Adrenal gland (tissue), 12 donors: Measurements from ENCODE around the gene PMS2. TPM values are rescaled to one million over a fixed set of nuclear protein-coding genes. Genes with fewer than 3 reads are reported as not detected.

Experiments used
- DNase-seq, 7 donors: peaks; one replicate each; pipeline ENCODE4 v3.0.0-alpha.2; 2019 to 2020
- H3K27ac ChIP-seq, 5 donors: fragments of 200-600 bp; sonication (generic) in 4 of 5; 1 replicate in 3 of 5; 2 replicates in 2 of 5; pipeline versions ENCODE4 v1.5.1 to v1.8.0; 2016 to 2020; ENCODE audit warnings: mild to moderate bottlenecking in 1 of 5
- H3K27me3 ChIP-seq: fragments of 200-600 bp; 2 replicates; pipeline ENCODE4 v1.8.0; 2021
- H3K36me3 ChIP-seq, 2 donors: fragments of 200-600 bp; replicated peaks in 1 of 2; 1 replicate in 1 of 2; 2 replicates in 1 of 2; pipeline versions ENCODE4 v1.5.1 to v1.8.0; 2018 to 2022
- H3K4me1 ChIP-seq, 2 donors: fragments of 200-600 bp; replicated peaks in 1 of 2; 1 replicate in 1 of 2; 2 replicates in 1 of 2; pipeline versions ENCODE4 v1.5.1 to v1.8.0; 2018 to 2021
- H3K4me3 ChIP-seq, 4 donors: fragments of 200-600 bp; sonication (generic) in 3 of 4; one replicate each; pipeline ENCODE4 v1.5.1; 2016 to 2018
- H3K9me3 ChIP-seq, 3 donors: fragments of 200-600 bp; sonication (generic) in 1 of 3; replicated peaks in 1 of 3; 1 replicate in 2 of 3; 2 replicates in 1 of 3; pipeline versions ENCODE4 v1.5.1 to v1.8.0; 2016 to 2021
- CTCF ChIP-seq, 6 experiments: fragments of 450-650 bp in 4 of 6; fragments of 200-600 bp in 2 of 6; sonication (generic) in 1 of 6; IDR thresholded peaks; 1 replicate in 5 of 6; 2 replicates in 1 of 6; pipeline versions ENCODE4 v1.5.1 to v1.8.0; 2016 to 2021; ENCODE audit warnings: antibody characterized with exemption in 6 of 6, mild to moderate bottlenecking in 2 of 6, moderate library complexity in 1 of 6
- POLR2A ChIP-seq, 2 donors: fragments of 450-650 bp; IDR thresholded peaks; one replicate each; pipeline ENCODE4 v1.6.1; 2017; ENCODE audit warnings: antibody characterized with exemption in 2 of 2, mild to moderate bottlenecking in 2 of 2, moderate library complexity in 1 of 2
- WGBS, 4 donors: extraction: QIAGEN DNeasy Blood & Tissue Kit in 2 of 4; methylation state at CpG; one replicate each; pipeline versions ENCODE4 v1.1.5 to v1.1.7; 2013 to 2017; 5-methylcytosine and 5-hydroxymethylcytosine counted together
- intact Hi-C, 2 donors: fragments of 100-400 bp; cut with DNase I; formaldehyde crosslinking; loops; one replicate each; pipeline versions ENCODE4 v1.14.1 to v1.15.0; 2022 to 2023
- polyA plus RNA-seq, 3 donors: library from polyadenylated mRNA; stranded (reverse); fragments of 200-250 nt in 2 of 3; fragments of 350-450 nt in 1 of 3; fragmentation: Illumina TruSeq in 1 of 3; extraction: RNeasy Lipid Tissue Mini Kit (QIAGEN cat#74804) in 1 of 3; gene quantifications; one replicate each; pipeline ENCODE4 v1.2.3, GENCODE V29; 2013 to 2014
- total RNA-seq, 9 donors: library from RNA; depleted of rRNA in 4 of 9; stranded (reverse); fragments of >200 nt in 4 of 9; fragments of 120-200 nt in 1 of 9; fragmentation: NEBNext Ultra II Directional in 1 of 9; extraction: Animal tissue kit (Norgen Biotek cat#: 25700) in 1 of 9; gene quantifications; one replicate each; pipeline versions ENCODE4 v1.1.0 to v1.2.4, GENCODE V29; 2013 to 2023
- donor health status: healthy with polysubstance abuse.
- donor health status: Bipolar disorder and iron deficiency.
- donor health status: DM: yes; HTN: yes; CAD: no.
- donor health status: DM: no; HTN: no; CAD: no.
- donor health status: DM: no; HTN: no; CAD: no.
- donor health status: DM: yes; HTN: yes; CAD: no.

The PMS2 gene
- total and polyA plus RNA-seq, 12 donors, result 4.7 to 18.0 (median 13.7) TPM

- 84 to 93% (median 87%) methylated on average over 7 of the region's 7 CpGs for WGBS, 4 donors
- H3K9me3 ChIP-seq, result no peaks in the 10 kb centered on the region
- H3K27me3 ChIP-seq, result no peaks in the 10 kb centered on the region
- peaks cover 0 to 92% of the 10 kb centered on the region in 2 donors for H3K36me3 ChIP-seq
- TF ChIP-seq POLR2A (IDR thresholded peaks at IDR 0.05), result no peak
- no peak for TF ChIP-seq CTCF (IDR thresholded peaks at IDR 0.05)
- H3K4me1 ChIP-seq, result no peaks in the 10 kb centered on the region
- H3K27ac ChIP-seq, result no peak overlapping the region
- no peak for DNase-seq
- no peak overlapping the region for H3K4me3 ChIP-seq
- intact Hi-C loops, result no loop called here
These were observed 15.2 kb upstream of the PMS2 start for GRCh38 chr7:6023974-6024435.

- Histone ChIP-seq H3K9me3 (no peaks in the 10 kb centered on the region), H3K27ac (no peak overlapping the region), H3K4me1 (no peaks in the 10 kb centered on the region), H3K4me3 (no peak overlapping the region), H3K36me3 (peaks cover 0 to 92% of the 10 kb centered on the region in 2 donors), H3K27me3 (no peaks in the 10 kb centered on the region)
- DNase-seq, result no peak
- TF ChIP-seq POLR2A (IDR thresholded peaks at IDR 0.05) (no peak), CTCF (IDR thresholded peaks at IDR 0.05) (no peak)
- intact Hi-C loops, result no loop called here
- 86 to 96% (median 93%) methylated on average over 3 of the region's 3 CpGs for WGBS, 4 donors
These were observed 13.9 kb upstream of the PMS2 start for GRCh38 chr7:6022707-6023106.

GRCh38 chr7:6020371-6021286, 11.8 kb upstream of the PMS2 start:
- intact Hi-C loops, result no loop called here
- Histone ChIP-seq H3K36me3 (peaks cover 0 to 83% of the 10 kb centered on the region in 2 donors), H3K9me3 (no peaks in the 10 kb centered on the region), H3K4me1 (peaks cover 0 to 6% of the 10 kb centered on the region in 2 donors), H3K4me3 (no peak overlapping the region), H3K27ac (no peak overlapping the region), H3K27me3 (no peaks in the 10 kb centered on the region)
- no peak for DNase-seq
- WGBS, 4 donors, result 90 to 95% (median 92%) methylated on average over 11 of the region's 11 CpGs
- TF ChIP-seq CTCF (IDR thresholded peaks at IDR 0.05), result no peak
- TF ChIP-seq POLR2A (IDR thresholded peaks at IDR 0.05), result no peak

GRCh38 chr7:6016653-6016966, 7.8 kb upstream of the PMS2 start:
- H3K4me3 ChIP-seq, result no peak overlapping the region
- intact Hi-C loops, result no loop called here
- peaks cover 9 to 16% of the 10 kb centered on the region in 2 donors for H3K4me1 ChIP-seq
- peaks cover 0 to 50% of the 10 kb centered on the region in 2 donors for H3K36me3 ChIP-seq
- TF ChIP-seq POLR2A (IDR thresholded peaks at IDR 0.05) (no peak), CTCF (IDR thresholded peaks at IDR 0.05) (no peak)
- no peaks in the 10 kb centered on the region for H3K27me3 ChIP-seq
- 94 to 97% (median 95%) methylated on average over 8 of the region's 8 CpGs for WGBS, 4 donors
- H3K27ac ChIP-seq, result peak overlapping the region in 2 of 5 donors; percentile 7 to 74
- H3K9me3 ChIP-seq, result no peaks in the 10 kb centered on the region
- DNase-seq, result no peak
